ENCODE measurements around the gene CNTNAP4.

The CNTNAP4 gene

GRCh38 chr16:76583945-76584344, 306.7 kb downstream of the CNTNAP4 start:
- DNase-seq (ENCODE audit: low read depth), result no peak

- no peak for DNase-seq (ENCODE audit: low read depth)
Observed at GRCh38 chr16:76598498-76598897, 321.3 kb downstream of the CNTNAP4 start.

GRCh38 chr16:76607317-76607716, 330.1 kb downstream of the CNTNAP4 start:
- no peak for DNase-seq (ENCODE audit: low read depth)
